Measurements from ENCODE around the gene MRPL53. TPM values are rescaled to one million over a fixed set of nuclear protein-coding genes. Genes with fewer than 3 reads are reported as not detected.
A peak's percentile ranks its signal among the peaks of the same experiment; 100 is the strongest.

MRPL53 gene
- total and polyA plus RNA-seq, 2 of the 13 experiments (the other 11 are each of a cell fraction or from before 2014, with no cell fraction given) = 34.3 to 51.9 TPM

GRCh38 chr2:74499267-74499939, 26.9 kb upstream of the MRPL53 start, which contains the start of gene LBX2 (continued):
- TF ChIP-seq UBTF (CRISPR knock-in tag; IDR thresholded peaks at IDR 0.05) (peak; percentile 80), ZNF782 (CRISPR knock-in tag; IDR thresholded peaks at IDR 0.05; ENCODE audit: borderline replicate concordance) (0 out of 2 replicates have a peak, but pooled peaks have one; percentile 50), MYC (CRISPR knock-in tag; IDR thresholded peaks at IDR 0.05; ENCODE audit: borderline replicate concordance) (0 out of 2 replicates have a peak, but pooled peaks have one; percentile 7), SP4 (CRISPR knock-in tag; IDR thresholded peaks at IDR 0.05) (0 out of 2 replicates have a peak, but pooled peaks have one; percentile 1), GTF3A (CRISPR knock-in tag; conservative IDR thresholded peaks at IDR 0.05) (no peak), PHF8 (CRISPR knock-in tag; IDR thresholded peaks at IDR 0.05) (0 out of 2 replicates have a peak, but pooled peaks have one; percentile 35), ZNF687 (CRISPR knock-in tag; IDR thresholded peaks at IDR 0.05) (peak; percentile 62), ZNF609 (CRISPR knock-in tag; IDR thresholded peaks at IDR 0.05; ENCODE audit: borderline replicate concordance) (0 out of 2 replicates have a peak, but pooled peaks have one; percentile 27), TOPORS (CRISPR knock-in tag; IDR thresholded peaks at IDR 0.05) (no peak), ZNF781 (CRISPR knock-in tag; IDR thresholded peaks at IDR 0.05; ENCODE audit: borderline replicate concordance, not compliant biosample characterization) (peak; percentile 40), NONO (IDR thresholded peaks at IDR 0.05) (no peak), NONO (CRISPR knock-in tag; conservative IDR thresholded peaks at IDR 0.05) (peak; percentile 40; the same call in 1 of the 2 replicates), ZNF292 (CRISPR knock-in tag; IDR thresholded peaks at IDR 0.05; ENCODE audit: borderline replicate concordance, low read depth) (peak; percentile 47), ZFP91 (CRISPR knock-in tag; IDR thresholded peaks at IDR 0.05; ENCODE audit: borderline replicate concordance) (peak; percentile 60; the same call in 1 of the 2 replicates), CENPX (CRISPR knock-in tag; IDR thresholded peaks at IDR 0.05) (no peak)

Measured in HepG2 (cell line).